IPS-18a (cell line): ENCODE results near the gene ATG7.
"Not testable (repeated sequence)": the region's sequence is repeated elsewhere in the genome, so short reads cannot be mapped to it uniquely, and the experiment has no call there.

Experiments
- H3K27ac ChIP-seq: one replicate; pipeline ENCODE4 v1.5.1; 2013; ENCODE audit warnings: low read length
- H3K27me3 ChIP-seq: one replicate; pipeline ENCODE4 v1.6.1; 2013; ENCODE audit warnings: mild to moderate bottlenecking, low read length; ENCODE audit not compliant: control insufficient read depth, insufficient read depth
- H3K36me3 ChIP-seq: one replicate; pipeline ENCODE4 v1.6.1; 2013; ENCODE audit warnings: low read depth, low read length; ENCODE audit not compliant: control insufficient read depth
- H3K4me1 ChIP-seq: one replicate; pipeline ENCODE4 v1.6.1; 2013; ENCODE audit warnings: low read depth, low read length; ENCODE audit not compliant: control insufficient read depth
- H3K4me3 ChIP-seq: one replicate; pipeline ENCODE4 v1.5.1; 2013; ENCODE audit warnings: low read length
- H3K9ac ChIP-seq: one replicate; pipeline ENCODE4 v1.6.1; 2013; ENCODE audit warnings: mild to moderate bottlenecking, low read length, moderate library complexity
- H3K9me3 ChIP-seq: one replicate; pipeline ENCODE4 v1.6.1; 2013; ENCODE audit warnings: low read depth, low read length; ENCODE audit not compliant: control insufficient read depth

Gene ATG7

DNA sequence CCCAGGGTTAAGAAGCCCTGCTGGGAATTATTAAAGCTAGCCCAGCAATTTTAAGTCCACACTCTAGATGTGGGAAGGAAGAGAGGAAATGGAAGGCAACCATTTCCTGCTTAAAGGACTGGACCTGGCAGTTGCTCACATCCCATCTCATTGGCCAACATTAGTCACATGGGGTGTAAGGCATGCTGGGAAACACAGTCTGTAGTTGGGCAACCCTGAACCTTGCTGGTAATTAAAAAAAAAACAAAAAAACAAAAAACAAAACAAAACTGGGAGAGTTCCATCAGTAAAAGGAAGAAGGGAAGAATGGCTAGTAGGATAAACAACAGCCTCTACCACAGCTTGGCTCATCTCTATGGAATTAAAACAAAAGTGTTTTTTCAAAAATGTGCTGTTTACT, 235.5 kb downstream of the ATG7 start:
- Histone ChIP-seq H3K27me3 (no peaks in the 10 kb centered on the region), H3K27ac (no peak overlapping the region)

GRCh38 chr3:11508346-11509172, 236.4 kb downstream of the ATG7 start:
- no peaks in the 10 kb centered on the region for H3K9me3 ChIP-seq
- no peak overlapping the region for H3K4me3 ChIP-seq
- H3K9ac ChIP-seq = peak overlapping the region; percentile 43
- peak overlapping the region; percentile 59 for H3K27ac ChIP-seq
- H3K4me1 ChIP-seq = peaks cover 21% of the 10 kb centered on the region
- no peaks in the 10 kb centered on the region for H3K36me3 ChIP-seq
- H3K27me3 ChIP-seq = no peaks in the 10 kb centered on the region

More for the DNA sequence above, 235.5 kb downstream of the ATG7 start:
- H3K9ac ChIP-seq = no peak overlapping the region
- H3K4me1 ChIP-seq = peaks cover 21% of the 10 kb centered on the region
- no peaks in the 10 kb centered on the region for H3K9me3 ChIP-seq
- no peak overlapping the region for H3K4me3 ChIP-seq
- H3K36me3 ChIP-seq = no peaks in the 10 kb centered on the region

GRCh38 chr3:11509173-11510000, 237.2 kb downstream of the ATG7 start:
- peak overlapping the region; percentile 22 for H3K4me3 ChIP-seq
- H3K36me3 ChIP-seq = no peaks in the 10 kb centered on the region
- no peaks in the 10 kb centered on the region for H3K27me3 ChIP-seq
- H3K27ac ChIP-seq = peak overlapping the region; percentile 59
- no peaks in the 10 kb centered on the region for H3K9me3 ChIP-seq
- H3K4me1 ChIP-seq = peaks cover 21% of the 10 kb centered on the region
- H3K9ac ChIP-seq = peak overlapping the region; percentile 43

- H3K9ac ChIP-seq = peak overlapping the region; percentile 43
- H3K9me3 ChIP-seq = no peaks in the 10 kb centered on the region
- no peaks in the 10 kb centered on the region for H3K36me3 ChIP-seq
- peaks cover 21% of the 10 kb centered on the region for H3K4me1 ChIP-seq
- H3K27ac ChIP-seq = no peak overlapping the region
- peak overlapping the region; percentile 22 for H3K4me3 ChIP-seq
- no peaks in the 10 kb centered on the region for H3K27me3 ChIP-seq
Measured at GRCh38 chr3:11510001-11510340, 237.8 kb downstream of the ATG7 start.

DNA sequence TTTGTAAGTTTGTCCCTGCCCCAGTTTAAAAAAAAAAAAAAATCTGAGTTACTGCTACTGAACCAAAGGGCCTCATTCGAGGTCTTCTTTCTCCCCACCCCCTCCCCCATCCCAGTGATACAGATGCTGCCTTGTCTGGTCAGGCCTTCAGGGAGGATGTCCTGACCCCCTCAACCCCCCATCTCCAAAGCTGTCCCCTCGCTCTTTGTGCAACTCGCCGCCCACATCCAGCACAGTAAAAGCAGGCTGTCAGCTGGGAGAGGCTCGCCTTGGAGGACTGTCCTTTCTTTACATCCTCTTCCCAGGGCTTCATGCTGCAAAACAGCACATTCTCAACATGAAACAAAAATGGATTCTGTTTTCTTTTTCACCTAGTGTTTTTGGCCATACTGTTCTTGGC, 238.2 kb downstream of the ATG7 start:
- no peak overlapping the region for H3K27ac ChIP-seq
- no peak overlapping the region for H3K9ac ChIP-seq
- H3K4me1 ChIP-seq = peaks cover 21% of the 10 kb centered on the region
- no peak overlapping the region for H3K4me3 ChIP-seq
- H3K36me3 ChIP-seq = no peaks in the 10 kb centered on the region
- no peaks in the 10 kb centered on the region for H3K27me3 ChIP-seq
- no peaks in the 10 kb centered on the region for H3K9me3 ChIP-seq

DNA sequence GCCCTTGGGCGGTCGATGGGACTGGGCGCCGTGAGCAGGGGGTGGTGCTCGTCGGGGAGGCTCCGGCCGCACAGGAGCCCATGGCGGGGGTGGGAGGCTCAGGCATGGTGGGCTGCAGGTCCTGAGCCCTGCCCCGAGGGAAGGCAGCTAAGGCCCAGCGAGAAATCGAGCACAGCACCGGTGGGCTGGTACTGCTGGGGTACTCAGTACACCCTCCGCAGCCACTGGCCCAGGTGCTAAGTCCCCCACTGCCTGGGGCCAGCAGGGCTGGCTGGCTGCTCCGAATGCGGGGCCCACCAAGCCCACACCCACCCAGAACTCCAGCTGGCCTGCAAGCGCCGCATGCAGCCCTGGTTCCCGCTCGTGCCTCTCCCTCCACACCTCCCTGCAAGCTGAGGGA, 239.4 kb downstream of the ATG7 start:
- not testable (repeated sequence) for H3K9ac ChIP-seq, H3K27ac ChIP-seq, H3K9me3 ChIP-seq, H3K4me3 ChIP-seq, H3K36me3 ChIP-seq, H3K27me3 ChIP-seq
- H3K4me1 ChIP-seq = peaks cover 21% of the 10 kb centered on the region

- H3K4me1 ChIP-seq = peaks cover 21% of the 10 kb centered on the region
- not testable (repeated sequence) for H3K4me3 ChIP-seq, H3K9ac ChIP-seq, H3K27ac ChIP-seq, H3K27me3 ChIP-seq, H3K36me3 ChIP-seq, H3K9me3 ChIP-seq
Measured at GRCh38 chr3:11513125-11513816, 241.1 kb downstream of the ATG7 start.

DNA sequence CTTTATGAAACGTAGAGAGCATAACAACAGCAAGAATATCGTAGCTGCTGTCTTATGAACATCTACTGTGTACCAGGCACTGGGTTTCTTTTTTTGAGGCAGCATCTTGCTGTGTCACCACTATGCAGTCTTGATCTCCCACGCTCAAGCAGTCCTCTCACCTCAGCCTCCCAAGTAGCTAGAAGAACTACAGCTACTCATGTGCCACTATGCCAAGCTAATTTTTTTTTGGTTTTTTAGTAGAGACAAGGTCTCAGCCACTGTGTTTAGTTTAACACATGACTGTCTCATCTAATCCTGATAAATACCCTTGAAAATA, 241.6 kb downstream of the ATG7 start:
- H3K4me1 ChIP-seq = peaks cover 18% of the 10 kb centered on the region
- H3K9me3 ChIP-seq = no peaks in the 10 kb centered on the region
- H3K4me3 ChIP-seq = no peak overlapping the region
- no peak overlapping the region for H3K27ac ChIP-seq
- no peaks in the 10 kb centered on the region for H3K27me3 ChIP-seq
- H3K9ac ChIP-seq = no peak overlapping the region
- H3K36me3 ChIP-seq = no peaks in the 10 kb centered on the region

DNA sequence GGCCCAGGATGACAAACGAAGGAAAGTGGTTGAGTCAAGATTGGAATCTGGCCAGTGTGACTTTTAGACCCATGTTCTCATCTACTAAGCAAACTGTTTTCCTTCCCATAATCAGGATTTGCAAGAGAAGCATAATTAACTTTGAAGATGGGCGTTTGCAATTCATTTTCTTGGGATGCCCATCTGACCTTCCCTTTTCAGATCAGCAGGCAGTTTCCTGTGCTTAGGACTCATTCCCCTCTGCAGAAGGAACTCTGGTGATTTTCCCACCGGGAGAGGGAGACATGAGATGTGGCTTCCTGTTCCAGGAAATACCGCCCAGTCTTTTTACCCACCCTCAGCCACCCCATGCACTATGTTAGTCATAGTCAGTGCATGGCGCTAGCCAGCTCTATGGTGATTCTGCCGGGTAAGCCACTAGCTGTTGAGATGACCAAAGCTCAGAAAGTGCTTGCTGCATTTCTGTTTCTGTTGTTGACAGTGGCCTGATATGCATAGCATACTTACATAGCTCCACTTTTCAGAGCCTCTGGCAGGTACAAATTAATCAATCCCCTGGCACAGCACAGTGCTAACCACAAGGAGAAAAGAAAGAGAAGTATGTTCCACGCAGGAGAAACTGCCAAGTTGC, 242.1 kb downstream of the ATG7 start:
- H3K9ac ChIP-seq = no peak overlapping the region
- H3K9me3 ChIP-seq = no peaks in the 10 kb centered on the region
- H3K4me3 ChIP-seq = no peak overlapping the region
- H3K4me1 ChIP-seq = peaks cover 13% of the 10 kb centered on the region
- H3K36me3 ChIP-seq = no peaks in the 10 kb centered on the region
- no peaks in the 10 kb centered on the region for H3K27me3 ChIP-seq
- no peak overlapping the region for H3K27ac ChIP-seq

DNA sequence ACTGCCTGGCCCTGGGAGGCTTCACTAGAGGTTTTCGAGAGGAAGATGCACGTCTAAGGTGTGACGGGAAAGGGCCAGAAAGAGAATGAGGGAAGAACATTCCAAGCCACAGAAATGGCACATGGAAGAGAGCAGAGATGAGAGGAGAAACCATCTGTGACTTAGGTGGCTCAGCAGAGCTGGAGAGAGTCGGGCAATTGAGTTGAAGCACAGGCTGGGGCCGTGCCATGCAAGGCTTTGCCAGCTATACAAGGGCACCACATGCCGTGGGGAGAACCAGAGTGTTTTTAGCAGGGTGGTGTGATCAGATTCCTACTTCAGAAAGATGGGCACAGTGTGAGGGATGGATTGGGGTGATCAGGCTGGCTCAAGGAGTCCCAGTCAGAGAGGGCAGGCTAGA, 245.4 kb downstream of the ATG7 start:
- H3K36me3 ChIP-seq = no peaks in the 10 kb centered on the region
- no peak overlapping the region for H3K4me3 ChIP-seq
- H3K27ac ChIP-seq = no peak overlapping the region
- H3K4me1 ChIP-seq = no peaks in the 10 kb centered on the region
- no peaks in the 10 kb centered on the region for H3K9me3 ChIP-seq
- H3K27me3 ChIP-seq = no peaks in the 10 kb centered on the region
- no peak overlapping the region for H3K9ac ChIP-seq

DNA sequence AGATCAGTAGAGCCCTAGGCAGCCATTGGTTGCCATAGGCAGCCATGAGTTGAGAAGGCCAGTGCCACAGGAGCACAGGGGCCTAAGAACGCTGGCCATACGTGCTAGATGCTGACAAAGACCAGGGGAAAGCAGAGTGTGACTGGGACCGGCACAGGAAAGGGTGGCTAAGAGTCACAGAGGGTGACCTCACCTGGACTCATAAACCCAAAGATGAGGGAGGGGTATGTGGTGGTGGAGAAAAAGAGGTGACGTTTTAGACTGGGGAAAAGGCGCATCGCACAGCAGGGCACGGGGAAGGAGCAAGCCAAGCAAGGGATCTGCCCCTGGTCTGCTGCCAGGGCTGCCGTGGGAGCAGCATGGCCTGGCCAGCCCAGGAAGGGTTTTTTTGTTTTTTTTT, 249.0 kb downstream of the ATG7 start:
- Histone ChIP-seq H3K27me3 (no peaks in the 10 kb centered on the region), H3K9me3 (no peaks in the 10 kb centered on the region), H3K9ac (no peak overlapping the region), H3K4me1 (no peaks in the 10 kb centered on the region), H3K4me3 (no peak overlapping the region), H3K36me3 (no peaks in the 10 kb centered on the region), H3K27ac (no peak overlapping the region)
